OCI-LY1 (cell line): Measurements from ENCODE around the gene RNF169.

Experiments used
- H2AFZ ChIP-seq: fragments of 200-600 bp; sonication (generic), shearing (Covaris generic); 2 replicates; pipeline ENCODE4 v1.6.0; 2014; ENCODE audit warnings: antibody characterized with exemption, mild to moderate bottlenecking, low read length
- H3F3A ChIP-seq: fragments of 200-600 bp; sonication (generic), shearing (Covaris generic); 2 replicates; pipeline ENCODE4 v1.6.0; 2014; ENCODE audit warnings: mild to moderate bottlenecking, antibody characterized with exemption, low read length, moderate library complexity; ENCODE audit not compliant: insufficient read depth
- H3K27ac ChIP-seq: fragments of 200-600 bp; sonication (generic); 2 replicates; pipeline ENCODE4 v1.5.1; 2014; ENCODE audit warnings: low read length, mixed run types, mild to moderate bottlenecking, low read depth; ENCODE audit not compliant: poor library complexity, severe bottlenecking
- H3K27me3 ChIP-seq: fragments of 200-600 bp; sonication (generic); 2 replicates; pipeline ENCODE4 v1.6.0; 2014; ENCODE audit warnings: antibody characterized with exemption, mild to moderate bottlenecking, low read length, moderate library complexity; ENCODE audit not compliant: insufficient read depth
- H3K36me3 ChIP-seq: fragments of 200-600 bp; sonication (generic); 2 replicates; pipeline ENCODE4 v1.6.1; 2014; ENCODE audit warnings: mild to moderate bottlenecking, antibody characterized with exemption, low read length, moderate library complexity, mixed read lengths; ENCODE audit not compliant: insufficient read depth
- H3K4me1 ChIP-seq: fragments of 200-600 bp; sonication (generic); 2 replicates; pipeline ENCODE4 v1.5.1; 2014; ENCODE audit warnings: mild to moderate bottlenecking, low read length, moderate library complexity; ENCODE audit not compliant: insufficient read depth, severe bottlenecking
- H3K4me2 ChIP-seq: fragments of 200-600 bp; sonication (generic), shearing (Covaris generic); 2 replicates; pipeline ENCODE4 v1.6.1; 2014; ENCODE audit warnings: low read length
- H3K4me3 ChIP-seq: fragments of 200-600 bp; sonication (generic); 2 replicates; pipeline ENCODE4 v1.5.1; 2014; ENCODE audit warnings: low read length, low read depth, mild to moderate bottlenecking, mixed read lengths; ENCODE audit not compliant: poor library complexity, severe bottlenecking
- H3K79me2 ChIP-seq: fragments of 200-600 bp; shearing (Covaris generic); 2 replicates; pipeline ENCODE4 v1.6.1; 2016; ENCODE audit warnings: mixed run types, low read length, mixed read lengths; ENCODE audit not compliant: insufficient read depth
- H3K9ac ChIP-seq: fragments of 200-600 bp; sonication (generic), shearing (Covaris generic); 2 replicates; pipeline ENCODE4 v1.6.1; 2014; ENCODE audit warnings: mild to moderate bottlenecking, low read length, mixed read lengths
- H3K9me2 ChIP-seq: fragments of 200-600 bp; sonication (generic), shearing (Covaris generic); 2 replicates; pipeline ENCODE4 v1.6.1; 2014; ENCODE audit warnings: low read depth, mild to moderate bottlenecking, low read length, mixed read lengths
- H3K9me3 ChIP-seq: fragments of 200-600 bp; shearing (Covaris generic); 2 replicates; pipeline ENCODE4 v1.6.1; 2014; ENCODE audit warnings: low read length, mixed read lengths
- H4K20me1 ChIP-seq: fragments of 200-600 bp; sonication (generic), shearing (Covaris generic); 2 replicates; pipeline ENCODE4 v1.6.0; 2016; ENCODE audit warnings: mild to moderate bottlenecking, low read length; ENCODE audit not compliant: insufficient read depth
- EZH2 ChIP-seq: fragments of 200-600 bp; sonication (generic), shearing (Covaris generic); IDR thresholded peaks from 2 replicates; pipeline ENCODE4 v1.8.0; 2017; ENCODE audit warnings: borderline replicate concordance, mixed run types, mild to moderate bottlenecking, antibody characterized with exemption, low read length, moderate library complexity, mixed read lengths
- TF ChIP-seq, protein P1 (sequence below): fragments of 200-600 bp; sonication (generic), shearing (Covaris generic); IDR thresholded peaks from 2 replicates; pipeline ENCODE4 v1.5.1; 2017; ENCODE audit warnings: mild to moderate bottlenecking, antibody characterized with exemption, low read length, moderate library complexity, mixed read lengths

The RNF169 gene

DNA sequence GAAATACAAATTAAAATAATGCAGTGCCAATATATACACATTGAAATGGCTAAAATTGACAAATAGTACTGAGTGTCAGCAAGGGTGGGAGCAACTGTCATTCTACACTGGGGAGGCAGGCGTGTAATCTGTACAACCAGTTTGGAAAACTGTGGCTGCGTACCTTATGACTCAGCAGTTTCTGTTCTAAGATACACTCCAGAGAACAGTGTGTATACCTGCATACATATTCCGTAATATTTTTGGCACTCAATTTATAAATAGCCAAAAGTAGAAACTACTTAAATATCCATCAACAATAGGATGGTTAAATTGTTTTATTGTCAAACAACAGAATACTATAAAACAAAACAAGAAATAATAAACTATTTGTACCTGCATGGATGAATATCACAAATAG lies 57.6 kb downstream of the RNF169 start:
- Histone ChIP-seq H3K9ac (no peak overlapping the region), H3K27me3 (no peaks in the 10 kb centered on the region), H3K27ac (no peak overlapping the region), H3K4me2 (no peak overlapping the region), H3K9me3 (no peaks in the 10 kb centered on the region), H4K20me1 (no peaks in the 10 kb centered on the region), H3K4me1 (no peaks in the 10 kb centered on the region), H3F3A (no peaks in the 10 kb centered on the region), H2AFZ (no peak overlapping the region), H3K4me3 (no peak overlapping the region), H3K9me2 (no peaks in the 10 kb centered on the region), H3K36me3 (peaks cover 31% of the 10 kb centered on the region; the same call in 1 of the 2 replicates), H3K79me2 (peaks cover 9% of the 10 kb centered on the region; the same call in 1 of the 2 replicates)
- TF ChIP-seq, protein P1, sequence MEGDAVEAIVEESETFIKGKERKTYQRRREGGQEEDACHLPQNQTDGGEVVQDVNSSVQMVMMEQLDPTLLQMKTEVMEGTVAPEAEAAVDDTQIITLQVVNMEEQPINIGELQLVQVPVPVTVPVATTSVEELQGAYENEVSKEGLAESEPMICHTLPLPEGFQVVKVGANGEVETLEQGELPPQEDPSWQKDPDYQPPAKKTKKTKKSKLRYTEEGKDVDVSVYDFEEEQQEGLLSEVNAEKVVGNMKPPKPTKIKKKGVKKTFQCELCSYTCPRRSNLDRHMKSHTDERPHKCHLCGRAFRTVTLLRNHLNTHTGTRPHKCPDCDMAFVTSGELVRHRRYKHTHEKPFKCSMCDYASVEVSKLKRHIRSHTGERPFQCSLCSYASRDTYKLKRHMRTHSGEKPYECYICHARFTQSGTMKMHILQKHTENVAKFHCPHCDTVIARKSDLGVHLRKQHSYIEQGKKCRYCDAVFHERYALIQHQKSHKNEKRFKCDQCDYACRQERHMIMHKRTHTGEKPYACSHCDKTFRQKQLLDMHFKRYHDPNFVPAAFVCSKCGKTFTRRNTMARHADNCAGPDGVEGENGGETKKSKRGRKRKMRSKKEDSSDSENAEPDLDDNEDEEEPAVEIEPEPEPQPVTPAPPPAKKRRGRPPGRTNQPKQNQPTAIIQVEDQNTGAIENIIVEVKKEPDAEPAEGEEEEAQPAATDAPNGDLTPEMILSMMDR, result no peak
- TF ChIP-seq EZH2, result no peak

DNA sequence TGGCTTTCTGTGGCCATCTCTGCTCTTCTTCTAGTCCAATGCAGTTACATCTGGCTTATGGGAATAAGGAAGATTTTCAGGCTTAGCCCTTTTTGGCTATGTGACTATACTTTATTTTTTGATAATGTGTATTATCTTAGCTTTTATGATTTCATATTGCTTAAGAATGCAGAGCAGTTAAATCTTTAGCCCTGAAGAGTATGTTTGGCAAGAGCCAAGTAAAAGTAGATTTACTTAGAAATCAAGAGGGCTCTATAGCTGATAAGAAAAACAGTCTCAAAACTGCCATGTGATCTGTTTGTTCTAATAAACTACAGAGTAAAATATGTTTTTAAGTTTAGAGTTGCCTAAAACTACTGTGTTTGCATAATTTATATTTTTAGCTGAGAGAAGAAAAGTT lies 61.2 kb downstream of the RNF169 start:
- Histone ChIP-seq H3K9me2 (no peaks in the 10 kb centered on the region), H4K20me1 (no peaks in the 10 kb centered on the region), H3K36me3 (peaks cover 36% of the 10 kb centered on the region), H3K27me3 (no peaks in the 10 kb centered on the region), H2AFZ (no peak overlapping the region), H3K9ac (no peak overlapping the region), H3K9me3 (no peaks in the 10 kb centered on the region), H3K4me2 (no peak overlapping the region), H3K79me2 (peaks cover 4% of the 10 kb centered on the region; the same call in 1 of the 2 replicates), H3K27ac (no peak overlapping the region), H3K4me3 (no peak overlapping the region), H3K4me1 (no peaks in the 10 kb centered on the region), H3F3A (no peaks in the 10 kb centered on the region)
- TF ChIP-seq, protein P1, result no peak
- no peak for TF ChIP-seq EZH2

DNA sequence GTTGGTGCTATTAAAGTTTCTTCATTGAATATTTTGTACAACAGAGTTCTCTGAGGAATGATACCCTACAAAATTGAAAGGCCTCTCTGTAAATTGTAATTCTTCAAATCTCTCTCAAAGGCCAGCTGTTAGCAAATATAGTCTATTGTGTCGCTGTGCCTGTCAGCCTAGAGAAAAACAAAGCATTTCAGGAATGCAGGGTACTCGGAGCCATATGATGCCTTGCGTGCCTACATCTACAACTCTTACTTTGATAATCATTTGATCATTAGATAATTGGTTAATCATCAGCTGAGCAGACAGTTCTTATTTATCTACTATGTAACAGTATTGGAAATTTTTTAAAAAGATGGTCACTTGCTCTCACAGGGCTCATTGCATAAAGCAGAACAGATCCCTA lies 67.3 kb downstream of the RNF169 start:
- Histone ChIP-seq H3F3A (no peaks in the 10 kb centered on the region), H3K4me3 (no peak overlapping the region), H3K9me3 (no peaks in the 10 kb centered on the region), H4K20me1 (no peaks in the 10 kb centered on the region; the same call in 1 of the 2 replicates), H3K79me2 (no peaks in the 10 kb centered on the region), H3K4me2 (no peak overlapping the region), H3K27me3 (no peaks in the 10 kb centered on the region), H3K9ac (no peak overlapping the region), H2AFZ (no peak overlapping the region), H3K27ac (no peak overlapping the region), H3K4me1 (no peaks in the 10 kb centered on the region), H3K36me3 (peaks cover 70% of the 10 kb centered on the region), H3K9me2 (no peaks in the 10 kb centered on the region)
- TF ChIP-seq, protein P1, result no peak
- TF ChIP-seq EZH2, result no peak
